Heart left ventricle (tissue), 16 donors: ENCODE data around the gene AFAP1. TPM values are rescaled to one million over a fixed set of nuclear protein-coding genes. Genes with fewer than 3 reads are reported as not detected.

Source experiments
- ATAC-seq, 4 donors: fragments of 200-7000 bp; cut with Tn5 transposase; one replicate each; pipeline ENCODE4 v1.9.1; 2020 to 2022; ENCODE audit warnings: moderate library complexity in 4 of 4, mild to moderate bottlenecking in 3 of 4, moderate number of reproducible peaks in 1 of 4
- DNase-seq, 5 donors: peaks; one replicate each; pipeline ENCODE4 v3.0.0-alpha.2; 2020
- H3K27ac ChIP-seq, 12 donors: fragments of 200-600 bp; sonication (generic) in 4 of 12; one replicate each; pipeline versions ENCODE4 v1.5.0 to v1.8.0; 2016 to 2022; ENCODE audit warnings: mild to moderate bottlenecking in 2 of 12
- H3K27me3 ChIP-seq, 9 donors: fragments of 200-600 bp; sonication (generic) in 2 of 9; one replicate each; pipeline versions ENCODE4 v1.5.1 to v1.8.0; 2016 to 2022; ENCODE audit warnings: mild to moderate bottlenecking in 3 of 9
- H3K36me3 ChIP-seq, 9 donors: fragments of 200-600 bp; sonication (generic) in 2 of 9; one replicate each; pipeline versions ENCODE4 v1.5.0 to v1.8.0; 2018 to 2022; ENCODE audit warnings: mild to moderate bottlenecking in 2 of 9
- H3K4me1 ChIP-seq, 12 donors: fragments of 200-600 bp; sonication (generic) in 4 of 12; one replicate each; pipeline versions ENCODE4 v1.5.0 to v1.8.0; 2016 to 2022; ENCODE audit warnings: mild to moderate bottlenecking in 3 of 12
- H3K4me3 ChIP-seq, 12 donors: fragments of 200-600 bp; sonication (generic) in 4 of 12; one replicate each; pipeline versions ENCODE4 v1.5.0 to v1.8.0; 2017 to 2022; ENCODE audit warnings: mild to moderate bottlenecking in 9 of 12, moderate library complexity in 4 of 12
- H3K9me3 ChIP-seq, 12 donors: fragments of 200-600 bp; sonication (generic) in 4 of 12; one replicate each; pipeline versions ENCODE4 v1.5.0 to v1.8.0; 2016 to 2022; ENCODE audit warnings: mild to moderate bottlenecking in 1 of 12
- POLR2A ChIP-seq, 2 donors: fragments of 450-650 bp; IDR thresholded peaks; one replicate each; pipeline ENCODE4 v1.6.1; 2017; ENCODE audit warnings: antibody characterized with exemption in 2 of 2, mild to moderate bottlenecking in 2 of 2, moderate library complexity in 2 of 2
- WGBS, 4 donors: extraction: QIAGEN DNeasy Blood & Tissue Kit in 2 of 4; methylation state at CpG; one replicate each; pipeline versions ENCODE4 v1.1.5 to v1.1.7; 2013 to 2018; 5-methylcytosine and 5-hydroxymethylcytosine counted together
- intact Hi-C, 10 donors: fragments of 100-400 bp; cut with DNase I; formaldehyde crosslinking; loops; one replicate each; pipeline versions ENCODE4 v1.11.1 to v1.14.2; 2022
- polyA plus RNA-seq, 2 donors: library from polyadenylated mRNA; stranded (reverse); fragments of 200-250 nt; gene quantifications; one replicate each; pipeline ENCODE4 v1.2.3, GENCODE V29; 2013
- total RNA-seq, 9 donors: library from RNA; depleted of rRNA in 2 of 9; stranded (reverse); fragments of >200 nt in 2 of 9; fragmentation: NEBNext Ultra II Directional in 3 of 9; extraction: Animal tissue kit (Norgen Biotek cat#: 25700) in 3 of 9; gene quantifications; one replicate each; pipeline versions ENCODE4 v1.1.0 to v1.2.4, GENCODE V29; 2016 to 2023
- TF ChIP-seq, protein P1 (sequence below), 12 donors: fragments of 200-600 bp; sonication (generic) in 4 of 12; IDR thresholded peaks; one replicate each; pipeline versions ENCODE4 v1.5.0 to v1.8.0; 2018 to 2022; ENCODE audit warnings: antibody characterized with exemption in 12 of 12, mild to moderate bottlenecking in 5 of 12
- donor health status: ischemic (EF 13 %, LVEDD 7.1; RV severe dilation, severe dysfunction).
- donor health status: healthy with polysubstance abuse.
- donor health status: DM: no; HTN: yes; CAD: no.
- donor health status: DM: no; HTN: no; CAD: no.
- donor health status: ischemic (EF 25% LVEDD 6.9; RV normal size, moderate dysfunction).
- donor health status: ischemic (EF 25% LVEDD 5.7; RV mildly dilated, moderate dysfunction).
- donor health status: healthy.
- donor health status: DM: yes; HTN: yes; CAD: no.
- donor health status: ischemic (EF 35%, LVEDD 5.7; RV mildly dilated, moderate dysfunction).
- donor health status: nonischemic (EF 11% LVEDD 7.7; RV severe dilation, severe dysfunction).
- donor health status: DM: yes; HTN: yes; CAD: no.
- donor health status: PGD.
- donor health status: ischemic (EF 29% LVEDD 5.4; RV normal size, mild dysfunction).
- donor health status: nonischemic (EF 23%, LVEDD 6.1; RV moderate dilation, normal function).

Gene AFAP1
- total and polyA plus RNA-seq, 11 donors: 2.0 to 18.0 (median 7.0) TPM

DNA sequence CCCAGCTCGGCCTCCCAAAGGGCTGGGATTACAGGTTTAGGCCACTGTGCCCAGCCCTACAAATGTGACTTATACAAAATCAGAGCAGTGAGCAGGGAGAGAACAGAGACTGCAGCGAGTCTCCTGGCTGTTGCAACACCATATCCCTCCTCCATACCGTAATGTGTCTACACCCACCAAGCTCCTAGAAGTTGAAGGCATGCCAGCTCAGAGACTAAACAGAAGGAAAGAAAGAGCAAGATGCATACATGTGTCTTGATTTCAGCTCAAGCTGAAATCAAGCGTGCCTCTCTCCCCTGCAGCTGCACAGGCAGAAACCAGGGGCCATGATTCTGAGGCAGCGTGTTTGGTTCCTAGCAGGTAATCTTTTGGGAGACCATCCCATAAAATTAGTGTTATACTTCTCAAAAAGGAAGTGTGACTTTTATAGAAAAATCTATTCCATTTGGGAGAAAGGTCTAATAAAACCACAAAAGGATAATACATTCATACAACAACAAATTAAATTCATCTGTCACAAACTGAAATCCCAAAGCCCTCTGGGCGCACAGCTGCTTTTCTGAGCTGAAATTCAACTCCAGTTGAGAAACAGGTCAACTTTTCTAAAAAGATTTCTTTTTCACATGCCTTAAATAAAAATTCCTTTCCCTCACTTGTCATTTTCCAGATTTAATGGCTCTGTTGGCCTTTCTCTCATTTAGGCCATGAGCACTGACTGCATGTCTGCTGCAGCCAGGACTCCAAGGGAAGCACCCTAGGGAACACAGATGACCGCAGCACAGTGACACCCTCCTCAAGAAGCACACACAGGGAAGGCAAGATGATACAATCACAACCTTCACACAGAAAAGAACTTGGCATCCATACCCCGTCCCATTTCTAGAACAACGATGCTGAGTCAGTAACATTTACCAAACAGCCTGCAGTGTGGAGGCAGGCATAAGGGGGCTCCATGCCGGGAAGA is 34.4 kb downstream of the AFAP1 start:
- Histone ChIP-seq H3K4me3 (peak overlapping the region in 2 of 12 donors; percentile 12 to 17), H3K36me3 (no peaks in the 10 kb centered on the region), H3K27ac (peak overlapping the region in 8 of 12 donors; percentile 25 to 71 (median 58)), H3K9me3 (no peaks in the 10 kb centered on the region), H3K4me1 (peaks cover 0 to 70% (median 20%) of the 10 kb centered on the region in 12 donors), H3K27me3 (no peaks in the 10 kb centered on the region)
- TF ChIP-seq, protein P1, sequence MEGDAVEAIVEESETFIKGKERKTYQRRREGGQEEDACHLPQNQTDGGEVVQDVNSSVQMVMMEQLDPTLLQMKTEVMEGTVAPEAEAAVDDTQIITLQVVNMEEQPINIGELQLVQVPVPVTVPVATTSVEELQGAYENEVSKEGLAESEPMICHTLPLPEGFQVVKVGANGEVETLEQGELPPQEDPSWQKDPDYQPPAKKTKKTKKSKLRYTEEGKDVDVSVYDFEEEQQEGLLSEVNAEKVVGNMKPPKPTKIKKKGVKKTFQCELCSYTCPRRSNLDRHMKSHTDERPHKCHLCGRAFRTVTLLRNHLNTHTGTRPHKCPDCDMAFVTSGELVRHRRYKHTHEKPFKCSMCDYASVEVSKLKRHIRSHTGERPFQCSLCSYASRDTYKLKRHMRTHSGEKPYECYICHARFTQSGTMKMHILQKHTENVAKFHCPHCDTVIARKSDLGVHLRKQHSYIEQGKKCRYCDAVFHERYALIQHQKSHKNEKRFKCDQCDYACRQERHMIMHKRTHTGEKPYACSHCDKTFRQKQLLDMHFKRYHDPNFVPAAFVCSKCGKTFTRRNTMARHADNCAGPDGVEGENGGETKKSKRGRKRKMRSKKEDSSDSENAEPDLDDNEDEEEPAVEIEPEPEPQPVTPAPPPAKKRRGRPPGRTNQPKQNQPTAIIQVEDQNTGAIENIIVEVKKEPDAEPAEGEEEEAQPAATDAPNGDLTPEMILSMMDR (IDR thresholded peaks at IDR 0.05): no peak
- TF ChIP-seq POLR2A (IDR thresholded peaks at IDR 0.05): no peak
- ATAC-seq (peak; percentile 47 to 73 (median 69)), DNase-seq (peak in 2 of 5 donors; percentile 43 to 59)
- 58 to 71% (median 68%) methylated on average over 10 of the region's 10 CpGs for WGBS, 4 donors
- intact Hi-C loops: no loop called here

DNA sequence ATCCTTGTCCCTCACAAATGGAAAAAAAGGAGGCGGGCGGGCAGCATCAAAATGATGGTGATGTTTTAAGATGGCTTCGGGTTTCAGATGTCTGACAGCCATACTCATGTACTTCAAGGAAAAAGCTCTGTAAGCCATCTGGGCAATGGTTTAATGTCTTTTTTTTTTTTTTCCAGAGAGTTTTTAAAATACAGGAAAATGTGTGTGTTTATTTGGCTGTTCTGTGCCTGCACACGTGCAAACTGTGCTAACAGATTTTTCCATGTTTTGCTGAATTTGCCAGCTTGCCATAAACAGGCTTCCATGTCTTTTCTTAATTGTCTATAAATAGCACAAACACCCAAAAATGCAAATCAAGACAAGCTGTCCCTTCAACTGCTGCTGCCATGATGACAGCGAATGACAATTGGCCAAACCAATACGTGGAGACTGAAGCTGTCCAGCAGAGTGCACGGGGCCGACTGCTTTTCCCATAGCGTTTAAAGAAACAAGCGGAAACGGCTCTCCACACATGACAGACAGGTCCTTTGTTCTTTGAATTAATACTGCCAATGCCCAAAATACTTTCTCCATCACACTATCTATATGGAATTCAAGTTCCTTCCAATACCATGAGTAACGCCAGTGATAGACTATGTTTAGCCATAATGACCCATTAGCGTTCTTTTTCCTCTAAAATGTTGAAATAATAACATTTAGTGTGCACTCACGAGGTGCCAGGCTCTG is 35.7 kb downstream of the AFAP1 start:
- Histone ChIP-seq H3K27me3 (no peaks in the 10 kb centered on the region), H3K36me3 (no peaks in the 10 kb centered on the region), H3K9me3 (no peaks in the 10 kb centered on the region), H3K4me3 (no peak overlapping the region), H3K27ac (peak overlapping the region in 4 of 12 donors; percentile 58 to 71 (median 64)), H3K4me1 (peaks cover 0 to 63% (median 19%) of the 10 kb centered on the region in 12 donors)
- WGBS, 4 donors: 45 to 49% (median 47%) methylated on average over 14 of the region's 14 CpGs
- TF ChIP-seq, protein P1 (IDR thresholded peaks at IDR 0.05): no peak
- no peak for TF ChIP-seq POLR2A (IDR thresholded peaks at IDR 0.05)
- ATAC-seq (peak in 1 of 4 donors; percentile 35), DNase-seq (no peak)
- intact Hi-C loops: no loop called here

DNA sequence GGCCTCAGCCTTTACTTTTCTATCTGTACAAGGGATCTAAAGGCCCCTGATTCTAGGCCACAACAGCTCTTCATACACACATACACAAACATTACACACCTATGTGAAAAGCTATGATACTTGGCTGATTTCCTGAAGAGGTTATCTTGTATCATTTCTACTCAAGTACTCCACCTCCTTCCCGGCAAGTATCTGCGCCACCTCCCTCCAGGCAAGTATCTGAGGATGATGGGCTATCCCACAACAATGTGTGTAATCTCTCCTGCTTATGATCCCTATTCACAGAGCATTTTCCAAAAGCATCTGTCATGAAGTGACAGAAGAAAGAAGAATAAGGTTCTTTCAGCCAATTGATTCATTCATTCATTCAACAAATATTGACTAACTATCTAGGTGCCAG is 36.8 kb downstream of the AFAP1 start:
- WGBS, 4 donors: 86 to 88% (median 88%) methylated on average over 2 of the region's 2 CpGs
- no peaks in the 10 kb centered on the region for H3K9me3 ChIP-seq
- H3K27me3 ChIP-seq: no peaks in the 10 kb centered on the region
- peak overlapping the region in 1 of 12 donors; percentile 71 for H3K27ac ChIP-seq
- H3K4me1 ChIP-seq: peaks cover 0 to 63% (median 19%) of the 10 kb centered on the region in 12 donors
- TF ChIP-seq, protein P1 (IDR thresholded peaks at IDR 0.05): no peak
- TF ChIP-seq POLR2A (IDR thresholded peaks at IDR 0.05): no peak
- no peak for DNase-seq
- no peak overlapping the region for H3K4me3 ChIP-seq
- intact Hi-C loops: no loop called here
- H3K36me3 ChIP-seq: no peaks in the 10 kb centered on the region
- no peak for ATAC-seq

DNA sequence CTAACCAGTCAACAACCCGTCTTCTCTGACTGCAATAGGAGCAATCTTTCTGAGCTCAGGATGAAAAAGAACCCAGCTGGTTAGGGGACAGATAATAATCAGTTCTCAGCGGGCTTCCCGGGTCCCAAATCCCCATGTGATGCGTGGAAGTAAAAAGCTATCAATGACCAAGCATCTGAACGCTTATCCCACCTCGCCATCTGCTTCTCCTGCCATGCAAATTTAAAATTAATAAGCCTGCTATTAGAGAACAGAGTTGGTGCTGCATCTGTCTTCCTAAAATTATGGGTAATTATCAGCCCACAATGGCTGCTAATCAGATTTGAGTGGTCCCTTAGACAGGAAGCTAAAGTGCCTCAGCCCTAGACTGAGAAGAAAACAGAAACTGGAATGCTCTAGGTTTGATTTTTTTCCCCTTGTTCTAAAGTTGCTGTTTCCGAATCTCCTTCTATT is 37.5 kb downstream of the AFAP1 start:
- peaks cover 0 to 63% (median 19%) of the 10 kb centered on the region in 12 donors for H3K4me1 ChIP-seq
- H3K27me3 ChIP-seq: no peaks in the 10 kb centered on the region
- peak overlapping the region in 1 of 12 donors; percentile 71 for H3K27ac ChIP-seq
- ATAC-seq (no peak), DNase-seq (no peak)
- no peaks in the 10 kb centered on the region for H3K36me3 ChIP-seq
- no peaks in the 10 kb centered on the region for H3K9me3 ChIP-seq
- intact Hi-C loops: no loop called here
- no peak overlapping the region for H3K4me3 ChIP-seq
- TF ChIP-seq, protein P1 (IDR thresholded peaks at IDR 0.05): no peak
- TF ChIP-seq POLR2A (IDR thresholded peaks at IDR 0.05): no peak
- WGBS, 4 donors: 71 to 78% (median 72%) methylated on average over 7 of the region's 7 CpGs
